ENCODE data around the gene ASXL1. TPM values are rescaled to one million over a fixed set of nuclear protein-coding genes. Genes with fewer than 3 reads are reported as not detected.

ASXL1 gene
- total RNA-seq, result 100 to 1,000 TPM in 1 of 2 donors, 10 to 100 TPM in 1; 74.5 to 135 TPM

DNA sequence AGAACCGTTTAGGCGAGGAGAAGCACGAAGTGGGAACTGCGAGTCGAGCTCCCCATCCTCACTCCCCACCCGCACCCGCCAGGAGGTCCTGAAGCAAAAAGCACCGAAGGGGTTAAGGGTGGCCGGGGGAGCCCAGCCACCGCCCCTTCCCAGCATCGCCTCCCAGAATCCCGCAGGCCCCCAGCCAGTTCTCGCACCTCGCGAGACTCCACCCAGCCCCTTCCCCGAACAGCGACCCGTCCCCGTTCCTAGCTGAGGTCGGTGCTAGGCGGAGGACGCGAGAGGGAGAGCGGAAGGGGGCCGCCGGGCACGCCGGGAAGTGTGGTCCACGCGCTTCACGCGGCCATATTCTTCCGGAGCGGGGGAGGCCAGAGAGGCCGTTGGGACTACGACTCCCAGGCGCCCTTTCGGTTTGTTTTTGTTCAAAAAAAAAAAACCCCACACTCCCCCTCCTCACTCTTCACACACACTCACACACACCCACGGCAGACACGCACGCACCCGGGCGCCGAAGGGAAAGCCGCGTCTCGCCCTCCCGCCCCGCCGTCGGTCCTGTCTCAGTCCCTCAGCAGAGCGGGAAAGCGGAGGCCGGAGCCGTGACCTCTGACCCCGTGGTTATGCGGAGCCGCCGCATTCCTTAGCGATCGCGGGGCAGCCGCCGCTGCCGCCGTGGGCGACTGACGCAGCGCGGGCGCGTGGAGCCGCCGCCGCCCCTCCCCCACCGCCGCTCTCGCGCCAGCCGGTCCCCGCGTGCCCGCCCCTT is at the start of gene ASXL1:
Gene ASXL1, plus strand, starts transcription at position 463 of the 763 bp plus-strand sequence. CDS start 445 bp downstream, outside the sequence.
- peaks cover 25 to 46% of the 10 kb centered on the region in 2 donors for H3K4me1 ChIP-seq (ENCODE audit: control insufficient read depth in 1 of 2, low read depth in 2 of 2)
- peak within 1 kb of the TSS; percentile 95 for H3K4me3 ChIP-seq
- H3K9me3 ChIP-seq, result no peaks in the 10 kb centered on the region
- peak; percentile 88 for DNase-seq (ENCODE audit: low spot score)
- peak within 1 kb of the TSS; percentile 94 to 97 for H3K27ac ChIP-seq
- TF ChIP-seq, protein P1, sequence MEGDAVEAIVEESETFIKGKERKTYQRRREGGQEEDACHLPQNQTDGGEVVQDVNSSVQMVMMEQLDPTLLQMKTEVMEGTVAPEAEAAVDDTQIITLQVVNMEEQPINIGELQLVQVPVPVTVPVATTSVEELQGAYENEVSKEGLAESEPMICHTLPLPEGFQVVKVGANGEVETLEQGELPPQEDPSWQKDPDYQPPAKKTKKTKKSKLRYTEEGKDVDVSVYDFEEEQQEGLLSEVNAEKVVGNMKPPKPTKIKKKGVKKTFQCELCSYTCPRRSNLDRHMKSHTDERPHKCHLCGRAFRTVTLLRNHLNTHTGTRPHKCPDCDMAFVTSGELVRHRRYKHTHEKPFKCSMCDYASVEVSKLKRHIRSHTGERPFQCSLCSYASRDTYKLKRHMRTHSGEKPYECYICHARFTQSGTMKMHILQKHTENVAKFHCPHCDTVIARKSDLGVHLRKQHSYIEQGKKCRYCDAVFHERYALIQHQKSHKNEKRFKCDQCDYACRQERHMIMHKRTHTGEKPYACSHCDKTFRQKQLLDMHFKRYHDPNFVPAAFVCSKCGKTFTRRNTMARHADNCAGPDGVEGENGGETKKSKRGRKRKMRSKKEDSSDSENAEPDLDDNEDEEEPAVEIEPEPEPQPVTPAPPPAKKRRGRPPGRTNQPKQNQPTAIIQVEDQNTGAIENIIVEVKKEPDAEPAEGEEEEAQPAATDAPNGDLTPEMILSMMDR (IDR thresholded peaks at IDR 0.05), result no peak
- H3K36me3 ChIP-seq, result no peaks in the 10 kb centered on the region
- ATAC-seq (ENCODE audit: insufficient number of reproducible peaks, low FRiP score, low read depth), result peak; percentile 87
- no peaks in the 10 kb centered on the region for H3K27me3 ChIP-seq (replicated peaks; ENCODE audit: insufficient read depth)

DNA sequence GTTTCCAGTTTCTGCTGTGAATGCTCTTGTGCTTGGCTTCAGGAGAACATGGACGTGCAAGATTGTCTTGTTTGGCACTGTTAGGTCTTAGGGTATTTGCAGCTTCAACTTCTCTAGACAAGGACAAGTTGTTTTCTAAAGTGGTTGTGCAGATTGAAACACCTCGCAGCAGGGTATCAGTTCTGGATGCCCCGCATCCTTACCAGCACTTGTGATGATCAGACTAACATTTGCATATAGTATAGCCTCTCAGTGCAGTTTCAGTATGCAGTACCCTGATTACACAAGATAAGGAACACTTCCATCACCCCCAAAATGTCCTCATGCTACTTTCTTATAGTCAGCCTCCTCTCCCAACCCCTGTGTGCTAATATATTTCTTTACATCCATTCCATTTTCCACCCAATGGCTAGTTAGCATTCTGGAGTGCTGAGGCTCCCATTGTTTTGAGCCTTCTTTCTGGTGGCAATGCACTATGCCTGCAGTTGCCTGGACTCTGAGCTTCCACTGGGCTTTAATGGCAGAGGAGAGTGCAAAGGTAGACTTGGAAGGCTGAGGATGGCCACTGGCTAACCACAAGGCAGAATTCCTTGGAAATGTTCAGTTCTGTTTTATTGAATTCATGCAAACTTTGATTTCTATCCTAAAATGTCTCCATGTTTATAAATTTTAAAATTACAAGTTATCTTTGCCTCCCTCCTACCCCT is 45.3 kb upstream of the ASXL1 start:
- H3K27me3 ChIP-seq (replicated peaks; ENCODE audit: insufficient read depth), result no peaks in the 10 kb centered on the region
- H3K36me3 ChIP-seq, result peaks cover 11% of the 10 kb centered on the region
- DNase-seq (ENCODE audit: low spot score), result no peak
- H3K4me1 ChIP-seq (ENCODE audit: control insufficient read depth in 1 of 2, low read depth in 2 of 2), result no peaks in the 10 kb centered on the region
- ATAC-seq (ENCODE audit: insufficient number of reproducible peaks, low FRiP score, low read depth), result no peak
- TF ChIP-seq, protein P1 (IDR thresholded peaks at IDR 0.05), result no peak
- no peaks in the 10 kb centered on the region for H3K9me3 ChIP-seq
- no peak overlapping the region for H3K27ac ChIP-seq
- no peak overlapping the region for H3K4me3 ChIP-seq

DNA sequence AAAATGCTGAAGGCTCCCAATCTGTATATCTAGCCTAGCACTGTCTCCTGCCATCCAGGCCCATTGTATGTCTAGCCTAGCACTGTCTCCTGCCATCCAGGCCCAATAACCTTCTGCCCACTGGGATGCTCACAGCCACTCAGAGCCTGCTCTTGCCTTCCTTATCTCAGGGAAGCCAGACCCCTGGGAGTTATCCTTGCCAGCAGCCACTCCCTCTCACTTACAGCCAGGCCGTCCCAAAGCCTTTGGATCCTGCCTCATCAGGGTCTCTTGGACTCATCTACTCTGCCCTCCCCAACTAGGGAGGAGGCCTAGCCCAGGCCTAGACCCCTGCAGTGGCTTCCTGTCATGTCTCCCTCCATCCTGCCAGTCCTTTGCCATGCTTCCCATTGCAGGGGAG is 43.4 kb upstream of the ASXL1 start:
- Histone ChIP-seq H3K36me3 (peaks cover 13% of the 10 kb centered on the region), H3K9me3 (no peaks in the 10 kb centered on the region), H3K4me1 (ENCODE audit: control insufficient read depth in 1 of 2, low read depth in 2 of 2) (no peaks in the 10 kb centered on the region), H3K4me3 (no peak overlapping the region), H3K27ac (no peak overlapping the region), H3K27me3 (replicated peaks; ENCODE audit: insufficient read depth) (no peaks in the 10 kb centered on the region)
- TF ChIP-seq, protein P1 (IDR thresholded peaks at IDR 0.05), result no peak
- no peak for DNase-seq (ENCODE audit: low spot score)
- no peak for ATAC-seq (ENCODE audit: insufficient number of reproducible peaks, low FRiP score, low read depth)

DNA sequence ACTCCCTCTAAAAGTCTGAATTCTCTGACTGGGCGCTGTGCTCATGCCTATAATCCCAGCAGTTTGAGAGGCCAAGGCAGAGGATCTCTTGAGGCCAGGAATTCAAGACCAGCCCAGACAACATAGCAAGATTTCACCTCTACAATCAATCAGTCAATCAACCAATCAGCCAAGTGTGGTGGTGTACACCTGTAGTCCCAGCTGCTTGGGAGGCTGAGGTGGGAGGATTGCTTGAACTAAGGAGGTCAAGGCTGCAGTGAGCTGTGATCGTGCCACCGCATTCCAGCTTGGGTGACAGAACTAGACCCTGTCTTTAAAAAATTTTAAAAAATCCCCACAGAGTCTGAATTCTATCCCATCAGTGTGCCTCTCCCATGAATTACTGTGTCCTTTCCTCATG is 42.7 kb upstream of the ASXL1 start:
- H3K4me3 ChIP-seq, result no peak overlapping the region
- no peaks in the 10 kb centered on the region for H3K9me3 ChIP-seq
- DNase-seq (ENCODE audit: low spot score) (no peak), ATAC-seq (ENCODE audit: insufficient number of reproducible peaks, low FRiP score, low read depth) (no peak)
- H3K4me1 ChIP-seq (ENCODE audit: control insufficient read depth in 1 of 2, low read depth in 2 of 2), result no peaks in the 10 kb centered on the region
- H3K27me3 ChIP-seq (replicated peaks; ENCODE audit: insufficient read depth), result no peaks in the 10 kb centered on the region
- no peak overlapping the region for H3K27ac ChIP-seq
- peaks cover 8% of the 10 kb centered on the region for H3K36me3 ChIP-seq
- TF ChIP-seq, protein P1 (IDR thresholded peaks at IDR 0.05), result no peak

DNA sequence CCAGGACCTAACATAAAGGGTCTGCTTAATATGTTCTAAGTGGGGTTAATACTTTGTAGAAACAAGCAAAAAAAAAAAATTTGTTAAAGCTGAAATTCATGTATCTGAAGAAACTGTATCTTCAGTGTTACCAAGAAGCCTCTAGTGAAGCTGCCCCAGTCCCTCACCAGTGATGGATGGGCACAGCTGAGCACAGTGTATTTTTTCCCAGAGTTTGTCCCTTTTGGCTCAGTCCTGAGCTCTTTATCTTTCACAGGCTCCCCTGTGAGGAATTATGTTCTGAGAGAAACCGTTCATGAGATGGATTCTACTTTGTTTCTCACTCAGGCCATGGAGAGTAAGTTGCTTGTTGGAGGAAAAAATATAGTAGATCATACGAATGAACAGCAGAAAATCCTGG is 42.2 kb upstream of the ASXL1 start:
- no peaks in the 10 kb centered on the region for H3K4me1 ChIP-seq (ENCODE audit: control insufficient read depth in 1 of 2, low read depth in 2 of 2)
- ATAC-seq (ENCODE audit: insufficient number of reproducible peaks, low FRiP score, low read depth), result no peak

More for the DNA sequence above, 42.2 kb upstream of the ASXL1 start:
- no peaks in the 10 kb centered on the region for H3K9me3 ChIP-seq
- no peak overlapping the region for H3K27ac ChIP-seq
- TF ChIP-seq, protein P1 (IDR thresholded peaks at IDR 0.05), result no peak
- no peak overlapping the region for H3K4me3 ChIP-seq
- no peak for DNase-seq (ENCODE audit: low spot score)
- H3K36me3 ChIP-seq, result peaks cover 4% of the 10 kb centered on the region
- no peaks in the 10 kb centered on the region for H3K27me3 ChIP-seq (replicated peaks; ENCODE audit: insufficient read depth)
